Stimulated activated CD4-positive, alpha-beta T cell treated with anti-CD3 and anti-CD28 coated beads, TNF-alpha, amount 100 ng/mL, for 4 hours (primary cell): Measurements from ENCODE around the gene CAMK2A.

ENCODE experiments used
- DNase-seq, 3 experiments: peaks; one replicate each; pipeline ENCODE4 v3.0.0-alpha.2; 2020; ENCODE audit warnings: low read depth in 3 of 3

CAMK2A gene

GRCh38 chr5:150209099-150209635, 80.4 kb downstream of the CAMK2A start:
- DNase-seq, result no peak

- DNase-seq, result no peak
Measured at GRCh38 chr5:150208187-150209098, 81.1 kb downstream of the CAMK2A start.

- no peak for DNase-seq
Measured at GRCh38 chr5:150206779-150207115, 82.8 kb downstream of the CAMK2A start.

GRCh38 chr5:150206098-150206778, 83.3 kb downstream of the CAMK2A start:
- no peak for DNase-seq

- no peak for DNase-seq
Measured at GRCh38 chr5:150204590-150204960, 85.0 kb downstream of the CAMK2A start.

GRCh38 chr5:150203832-150204589, 85.6 kb downstream of the CAMK2A start:
- no peak for DNase-seq

GRCh38 chr5:150202501-150202900, 87.1 kb downstream of the CAMK2A start:
- DNase-seq, result no peak

- DNase-seq, result no peak
Measured at GRCh38 chr5:150197476-150197875, 92.1 kb downstream of the CAMK2A start.

GRCh38 chr5:150196986-150197385, 92.6 kb downstream of the CAMK2A start:
- no peak for DNase-seq

- no peak for DNase-seq
Measured at GRCh38 chr5:150196514-150196913, 93.1 kb downstream of the CAMK2A start.

GRCh38 chr5:150195736-150196485, 93.7 kb downstream of the CAMK2A start:
- no peak for DNase-seq

GRCh38 chr5:150192462-150192861, 97.1 kb downstream of the CAMK2A start:
- no peak for DNase-seq

- no peak for DNase-seq
Measured at GRCh38 chr5:150190987-150191386, 98.6 kb downstream of the CAMK2A start.

GRCh38 chr5:150190503-150190979, 99.0 kb downstream of the CAMK2A start:
- DNase-seq, result no peak

GRCh38 chr5:150189728-150190502, 99.7 kb downstream of the CAMK2A start, which contains the start of gene SLC6A7:
SLC6A7 (plus strand) TSS chr5:150190062; CDS start chr5:150190328, 266 bp downstream.
- no peak for DNase-seq

- no peak for DNase-seq
Measured at GRCh38 chr5:150189326-150189725, 100.2 kb downstream of the CAMK2A start.

- no peak for DNase-seq
Measured at GRCh38 chr5:150188146-150188842, 101.3 kb downstream of the CAMK2A start.

- DNase-seq, result no peak
Measured at GRCh38 chr5:150186897-150187296, 102.7 kb downstream of the CAMK2A start.

- DNase-seq, result no peak
Measured at GRCh38 chr5:150186137-150186536, 103.4 kb downstream of the CAMK2A start.
